A673 (cell line): ENCODE measurements around the gene RBP3.

ENCODE experiments used
- CTCF ChIP-seq: fragments of 300-800, 200-600 bp; sonication (generic); conservative IDR thresholded peaks from 2 replicates; pipeline ENCODE4 v1.5.1; 2017; ENCODE audit warnings: low read depth, mild to moderate bottlenecking, antibody characterized with exemption, low read length, moderate library complexity, mixed read lengths
- EZH2 ChIP-seq: fragments of 200-600 bp; sonication (generic); IDR thresholded peaks from 2 replicates; pipeline ENCODE4 v1.6.1; 2017; ENCODE audit warnings: borderline replicate concordance, low read depth, mild to moderate bottlenecking, mixed read lengths, antibody characterized with exemption, low read length; ENCODE audit not compliant: poor library complexity, severe bottlenecking

- TF ChIP-seq CTCF (no peak), EZH2 (no peak)
Observed at GRCh38 chr10:47380341-47381102, 32.4 kb downstream of the RBP3 start.
